ENCODE measurements around the gene SRRT.

GRCh38 chr7:100884736-100885439 is 10.0 kb downstream of the SRRT start:
- TF ChIP-seq, protein P1, sequence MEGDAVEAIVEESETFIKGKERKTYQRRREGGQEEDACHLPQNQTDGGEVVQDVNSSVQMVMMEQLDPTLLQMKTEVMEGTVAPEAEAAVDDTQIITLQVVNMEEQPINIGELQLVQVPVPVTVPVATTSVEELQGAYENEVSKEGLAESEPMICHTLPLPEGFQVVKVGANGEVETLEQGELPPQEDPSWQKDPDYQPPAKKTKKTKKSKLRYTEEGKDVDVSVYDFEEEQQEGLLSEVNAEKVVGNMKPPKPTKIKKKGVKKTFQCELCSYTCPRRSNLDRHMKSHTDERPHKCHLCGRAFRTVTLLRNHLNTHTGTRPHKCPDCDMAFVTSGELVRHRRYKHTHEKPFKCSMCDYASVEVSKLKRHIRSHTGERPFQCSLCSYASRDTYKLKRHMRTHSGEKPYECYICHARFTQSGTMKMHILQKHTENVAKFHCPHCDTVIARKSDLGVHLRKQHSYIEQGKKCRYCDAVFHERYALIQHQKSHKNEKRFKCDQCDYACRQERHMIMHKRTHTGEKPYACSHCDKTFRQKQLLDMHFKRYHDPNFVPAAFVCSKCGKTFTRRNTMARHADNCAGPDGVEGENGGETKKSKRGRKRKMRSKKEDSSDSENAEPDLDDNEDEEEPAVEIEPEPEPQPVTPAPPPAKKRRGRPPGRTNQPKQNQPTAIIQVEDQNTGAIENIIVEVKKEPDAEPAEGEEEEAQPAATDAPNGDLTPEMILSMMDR (IDR thresholded peaks at IDR 0.05): no peak
- TF ChIP-seq EZH2 (IDR thresholded peaks at IDR 0.05): no peak
